ENCODE measurements around the gene TMIGD3. TPM values are rescaled to one million over a fixed set of nuclear protein-coding genes. Genes with fewer than 3 reads are reported as not detected.

Gene TMIGD3
- total RNA-seq, 1 donor from 2014 or later: not detected

GRCh38 chr1:111475701-111476100, 27.7 kb downstream of the TMIGD3 start:
- no peak for DNase-seq (ENCODE audit: low read depth in 2 of 2)

GRCh38 chr1:111474521-111474920, 28.9 kb downstream of the TMIGD3 start:
- no peak for DNase-seq (ENCODE audit: low read depth in 2 of 2)

GRCh38 chr1:111474106-111474505, 29.3 kb downstream of the TMIGD3 start:
- peak; percentile 74 to 83 for DNase-seq (ENCODE audit: low read depth in 2 of 2)

GRCh38 chr1:111471538-111471937, 31.9 kb downstream of the TMIGD3 start:
- DNase-seq (ENCODE audit: low read depth in 2 of 2): no peak

GRCh38 chr1:111471012-111471411, 32.4 kb downstream of the TMIGD3 start:
- no peak for DNase-seq (ENCODE audit: low read depth in 2 of 2)

- DNase-seq (ENCODE audit: low read depth in 2 of 2): no peak
Measured at GRCh38 chr1:111470596-111470995, 32.8 kb downstream of the TMIGD3 start.

- no peak for DNase-seq (ENCODE audit: low read depth in 2 of 2)
Measured at GRCh38 chr1:111469539-111469938, 33.9 kb downstream of the TMIGD3 start.

- DNase-seq (ENCODE audit: low read depth in 2 of 2): no peak
Measured at GRCh38 chr1:111468717-111469100, 34.7 kb downstream of the TMIGD3 start.

GRCh38 chr1:111467865-111468716, 35.3 kb downstream of the TMIGD3 start:
- no peak for DNase-seq (ENCODE audit: low read depth in 2 of 2)

- no peak for DNase-seq (ENCODE audit: low read depth in 2 of 2)
Measured at GRCh38 chr1:111466480-111466879, 37.0 kb downstream of the TMIGD3 start.

- DNase-seq (ENCODE audit: low read depth in 2 of 2): no peak
Measured at GRCh38 chr1:111465754-111466153, 37.7 kb downstream of the TMIGD3 start.

- DNase-seq (ENCODE audit: low read depth in 2 of 2): no peak
Measured at GRCh38 chr1:111463029-111463683, 40.3 kb downstream of the TMIGD3 start.

- no peak for DNase-seq (ENCODE audit: low read depth in 2 of 2)
Measured at GRCh38 chr1:111462370-111463028, 40.9 kb downstream of the TMIGD3 start.

- DNase-seq (ENCODE audit: low read depth in 2 of 2): no peak
Measured at GRCh38 chr1:111461765-111462164, 41.7 kb downstream of the TMIGD3 start.

- no peak for DNase-seq (ENCODE audit: low read depth in 2 of 2)
Measured at GRCh38 chr1:111455642-111456031, 47.8 kb downstream of the TMIGD3 start.

- DNase-seq (ENCODE audit: low read depth in 2 of 2): no peak
Measured at GRCh38 chr1:111454859-111455641, 48.4 kb downstream of the TMIGD3 start.

- no peak for DNase-seq (ENCODE audit: low read depth in 2 of 2)
Measured at GRCh38 chr1:111453706-111454105, 49.7 kb downstream of the TMIGD3 start.

- no peak for DNase-seq (ENCODE audit: low read depth in 2 of 2)
Measured at GRCh38 chr1:111452581-111452980, 50.9 kb downstream of the TMIGD3 start.

- DNase-seq (ENCODE audit: low read depth in 2 of 2): no peak
Measured at GRCh38 chr1:111450185-111450584, 53.2 kb downstream of the TMIGD3 start.

- DNase-seq (ENCODE audit: low read depth in 2 of 2): no peak
Measured at GRCh38 chr1:111449703-111450017, 53.8 kb downstream of the TMIGD3 start.

- DNase-seq (ENCODE audit: low read depth in 2 of 2): peak; percentile 99
Measured at GRCh38 chr1:111448918-111449702, 54.3 kb downstream of the TMIGD3 start, which contains the start of the genes ATP5PB and WDR77. Gene ATP5PB (plus strand): TSS chr1:111449464. CDS start chr1:111449542, 78 bp downstream. Gene WDR77 (minus strand): TSS chr1:111449256. CDS start chr1:111449169, 87 bp downstream.

All from dermis microvascular lymphatic vessel endothelial cell (primary cell).